K562 treated with DMSO at 1 percent for 24 hours (cell line): ENCODE results near the gene EHD1. TPM values are rescaled to one million over a fixed set of nuclear protein-coding genes. Genes with fewer than 3 reads are reported as not detected.

Source experiments
- total RNA-seq: library from RNA; unstranded; fragments of 300-600 nt; gene quantifications from 2 replicates; pipeline ENCODE4 v1.2.3, GENCODE V29; 2022; ENCODE audit warnings: low read depth; ENCODE audit not compliant: insufficient read depth

The EHD1 gene
- total RNA-seq: 69.7 and 74.6 TPM in 2 replicates

DNA sequence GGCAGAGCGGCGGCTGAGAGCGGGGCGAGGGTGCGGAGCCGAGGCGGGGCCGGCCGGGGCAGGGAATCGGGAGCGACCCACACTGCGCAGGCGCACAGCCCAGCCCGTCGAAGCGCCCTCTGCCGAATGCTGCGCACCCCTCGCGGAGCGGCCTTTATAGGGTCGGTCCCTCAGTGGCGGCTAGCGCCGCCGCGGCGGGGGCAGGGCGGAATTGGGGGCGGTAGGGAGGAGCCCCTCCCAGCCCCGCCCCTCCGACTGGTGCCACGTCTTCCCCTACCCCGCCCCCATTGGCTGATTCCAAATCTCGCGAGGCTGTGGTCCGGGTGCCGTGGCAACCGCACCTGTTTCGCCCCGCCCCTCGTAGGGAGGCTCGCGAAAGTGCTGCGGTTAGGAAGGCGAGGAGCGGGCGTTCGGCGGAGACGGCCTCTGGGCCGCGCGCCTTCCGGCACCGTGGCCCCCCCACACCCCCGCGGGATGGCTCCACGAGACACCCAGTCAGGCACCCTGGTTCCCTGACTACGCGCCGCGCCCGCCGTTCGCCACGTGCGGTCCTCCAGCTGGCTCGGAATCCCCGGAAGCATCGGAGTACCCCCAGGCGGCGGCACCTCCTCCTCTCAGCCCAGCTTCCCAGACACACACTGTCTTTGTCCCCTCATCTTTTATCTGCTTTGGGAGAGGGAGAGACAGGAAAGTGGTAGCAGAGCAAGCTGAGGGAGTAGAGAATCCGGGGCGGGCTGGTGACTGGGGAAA lies at the start of gene EHD1:
Gene EHD1 (minus strand): TSS at position 128 of the 750 bp plus-strand sequence. CDS start 157 bp downstream, outside the sequence.

GRCh38 chr11:64923944-64924909 lies 45.8 kb upstream of the EHD1 start, which contains the start of gene PPP2R5B:
Gene PPP2R5B (plus strand): TSS chr11:64924689. CDS start chr11:64925735, 1,046 bp downstream.

DNA sequence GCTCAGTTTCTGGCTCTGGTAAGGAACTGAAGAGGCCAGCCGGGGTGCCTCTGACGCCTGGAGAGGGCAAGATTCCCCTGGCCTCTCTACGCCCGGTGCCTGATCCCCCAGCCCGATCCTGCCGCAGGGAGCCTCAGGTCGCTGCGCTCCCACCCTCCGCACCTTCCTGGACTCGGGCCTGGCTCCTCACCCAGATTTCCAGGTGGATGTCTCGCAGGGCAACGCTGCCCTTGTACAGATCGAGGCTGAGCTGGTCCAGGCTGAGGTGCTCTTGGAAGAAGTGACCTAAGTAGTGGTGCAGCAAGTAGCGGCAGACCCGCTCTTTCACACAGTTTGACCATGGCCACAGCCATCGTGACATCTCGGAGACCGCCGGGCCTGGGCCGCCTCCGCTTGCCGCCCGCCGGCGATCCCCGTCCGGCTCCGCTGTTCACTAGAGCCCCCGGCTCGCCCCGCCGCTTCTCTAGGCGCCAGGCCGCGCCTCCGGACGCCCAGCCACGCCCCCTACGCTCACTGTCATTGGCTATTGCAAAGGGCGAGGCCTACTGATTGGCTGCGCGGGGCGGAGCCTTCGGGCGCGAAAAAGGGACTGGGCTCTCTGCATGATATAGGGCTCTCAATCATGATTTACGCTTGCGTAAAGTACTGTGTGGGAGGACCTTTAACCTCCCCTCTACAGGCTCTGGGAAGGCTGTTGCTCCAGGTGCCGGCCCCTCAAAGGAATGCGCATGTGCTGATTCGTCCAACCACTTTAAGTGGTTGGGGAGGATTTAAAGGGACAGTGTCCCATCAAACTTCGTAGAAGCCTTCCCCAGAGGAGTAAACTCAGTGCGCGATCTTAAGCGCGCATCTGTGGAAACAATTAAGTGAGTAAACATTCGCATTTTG lies 38.6 kb upstream of the EHD1 start, which contains the start of gene ATG2A:
Gene ATG2A (minus strand): TSS at position 435 of the 888 bp plus-strand sequence. CDS start 74 bp downstream, at position 361.

GRCh38 chr11:64844330-64845128 lies 33.9 kb downstream of the EHD1 start, which contains the start of gene CDC42BPG:
Gene CDC42BPG (minus strand): TSS chr11:64844653. CDS start chr11:64844569, 84 bp downstream.

GRCh38 chr11:64810271-64810890 lies 68.0 kb downstream of the EHD1 start, which contains the start of gene MEN1:
Gene MEN1 (minus strand): TSS chr11:64810551. CDS start chr11:64810109, 442 bp downstream.

DNA sequence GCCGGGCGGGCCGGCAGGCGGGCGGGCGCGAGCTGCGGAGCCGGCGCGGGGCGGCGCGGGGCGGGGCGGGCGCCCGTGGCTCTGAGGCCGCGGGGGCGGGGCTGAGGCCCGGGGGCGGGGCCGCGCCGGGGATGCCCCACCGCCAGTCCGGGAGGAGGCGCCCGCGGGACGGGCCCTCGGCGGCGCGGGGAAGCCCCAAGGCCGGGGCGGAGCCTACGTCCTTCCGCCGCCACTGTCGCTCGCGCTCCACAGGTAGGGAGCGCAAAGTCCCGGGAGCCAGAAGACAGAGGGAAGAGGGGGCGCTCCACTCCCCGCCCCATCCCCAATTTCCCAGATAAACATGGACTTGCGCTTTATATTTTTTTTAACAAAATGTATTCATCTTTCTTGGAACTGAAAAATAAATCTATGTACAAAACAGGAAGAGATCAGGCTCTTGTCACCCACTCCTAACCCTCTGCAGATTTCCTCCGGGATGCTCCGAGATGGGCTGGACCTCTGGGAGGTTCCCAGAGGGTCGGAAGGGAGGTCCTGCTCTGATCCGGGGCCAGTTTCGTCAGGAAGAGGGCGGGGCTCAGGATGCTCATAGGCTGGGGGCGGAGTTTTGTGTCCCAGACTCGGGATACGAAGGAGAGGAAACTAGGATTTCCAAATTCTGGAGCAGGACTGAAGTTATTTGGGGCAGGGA lies 75.1 kb downstream of the EHD1 start, which contains the start of gene MAP4K2:
Gene MAP4K2 (minus strand): TSS at position 57 of the 688 bp plus-strand sequence. CDS start 65 bp downstream, outside the sequence.

Other genes starting within 250 kb of the EHD1 start
- 0.12 TPM in 1 of 2 replicates, not detected in the other for gene NRXN2, start 155.4 kb downstream of the EHD1 start, total RNA-seq
- 4.1 and 9.6 TPM in 2 replicates for gene RASGRP2, start 134.5 kb downstream of the EHD1 start, total RNA-seq
- 3.0 and 3.3 TPM in 2 replicates for gene PYGM, start 118.6 kb downstream of the EHD1 start, total RNA-seq
- 112 and 115 TPM in 2 replicates for gene SF1, start 100.1 kb downstream of the EHD1 start, total RNA-seq
- gene MAP4K2, start 75.4 kb downstream of the EHD1 start, total RNA-seq: 14.9 and 18.6 TPM in 2 replicates
- gene MEN1, start 68.1 kb downstream of the EHD1 start, total RNA-seq: 49.6 and 56.7 TPM in 2 replicates
- 8.8 and 8.9 TPM in 2 replicates for gene CDC42BPG, start 34.0 kb downstream of the EHD1 start, total RNA-seq
- gene ATG2A, start 38.6 kb upstream of the EHD1 start, total RNA-seq: 70.0 and 70.9 TPM in 2 replicates
- gene PPP2R5B, start 46.1 kb upstream of the EHD1 start, total RNA-seq: 15.6 and 16.7 TPM in 2 replicates
- gene GPHA2, start 57.3 kb upstream of the EHD1 start, total RNA-seq: not detected in 2 replicates
- 0.31 TPM in 1 of 2 replicates, not detected in the other for gene MAJIN, start 93.5 kb upstream of the EHD1 start, total RNA-seq
- 10.3 TPM in 2 replicates for gene BATF2, start 118.3 kb upstream of the EHD1 start, total RNA-seq
- gene ARL2, start 135.5 kb upstream of the EHD1 start, total RNA-seq: 131 and 142 TPM in 2 replicates
- 53.8 and 58.4 TPM in 2 replicates for gene SNX15, start 148.8 kb upstream of the EHD1 start, total RNA-seq
- 65.7 and 77.0 TPM in 2 replicates for gene SAC3D1, start 162.6 kb upstream of the EHD1 start, total RNA-seq
- 0.61 TPM in 1 of 2 replicates, not detected in the other for gene NAALADL1, start 179.9 kb upstream of the EHD1 start, total RNA-seq
- gene CDCA5, start 205.4 kb upstream of the EHD1 start, total RNA-seq: 83.8 and 84.5 TPM in 2 replicates
- 72.4 and 80.5 TPM in 2 replicates for gene ZFPL1, start 205.6 kb upstream of the EHD1 start, total RNA-seq
- gene VPS51, start 217.6 kb upstream of the EHD1 start, total RNA-seq: 133 and 154 TPM in 2 replicates
- 34.6 and 41.2 TPM in 2 replicates for gene TM7SF2, start 233.3 kb upstream of the EHD1 start, total RNA-seq
- 52.0 and 61.4 TPM in 2 replicates for gene ZNHIT2, start 239.1 kb upstream of the EHD1 start, total RNA-seq
- 1,172 and 1,237 TPM in 2 replicates for gene FAU, start 243.5 kb upstream of the EHD1 start, total RNA-seq
- 82.6 and 89.4 TPM in 2 replicates for gene MRPL49, start 243.7 kb upstream of the EHD1 start, total RNA-seq